ENCODE measurements around the gene IGSF5. TPM values are rescaled to one million over a fixed set of nuclear protein-coding genes. Genes with fewer than 3 reads are reported as not detected.
A peak's percentile ranks its signal among the peaks of the same experiment; 100 is the strongest.

Gene IGSF5
- total and polyA plus RNA-seq, 9 of the 15 experiments (the other 6 are each of a cell fraction or from before 2014, with no cell fraction given): not detected

- TF ChIP-seq HINFP (tag; conservative IDR thresholded peaks at IDR 0.05; ENCODE audit: low read depth) (no peak), KLF13 (tag; IDR thresholded peaks at IDR 0.05; ENCODE audit: borderline replicate concordance, low read depth) (no peak), SMAD4 (CRISPR knock-in tag; conservative IDR thresholded peaks at IDR 0.05) (no peak), JUND (IDR thresholded peaks at IDR 0.05; ENCODE audit: borderline replicate concordance, low read depth, low read length) (no peak), JUND (tag; IDR thresholded peaks at IDR 0.05; ENCODE audit: borderline replicate concordance, low read depth, low read length) (no peak)
Measured at GRCh38 chr21:39781331-39781730, 36.3 kb downstream of the IGSF5 start (continued).

- Histone ChIP-seq H3K9me3 (replicated peaks; ENCODE audit: control insufficient read depth, insufficient read depth, low read depth, low read length) (no peaks in the 10 kb centered on the region), H3K4me1 (replicated peaks in 1 of 2; ENCODE audit: control insufficient read depth in 2 of 2, insufficient read depth in 2 of 2, low read length in 2 of 2) (no peaks in the 10 kb centered on the region), H3K79me2 (ENCODE audit: control insufficient read depth, insufficient read depth, low read length) (no peaks in the 10 kb centered on the region), H4K20me1 (replicated peaks; ENCODE audit: control insufficient read depth, insufficient read depth, low read length) (no peaks in the 10 kb centered on the region), H3K27ac (ENCODE audit: extremely low read depth, low read depth, low read length) (no peak overlapping the region), H3K4me2 (ENCODE audit: insufficient read depth, low read length) (no peak overlapping the region), H2AFZ (ENCODE audit: low read depth, low read length) (no peak overlapping the region), H3K9me1 (ENCODE audit: control insufficient read depth, insufficient read depth, low read length) (no peaks in the 10 kb centered on the region), H3K27me3 (ENCODE audit: control insufficient read depth in 2 of 2, insufficient read depth in 2 of 2, low read length in 2 of 2) (no peaks in the 10 kb centered on the region), H3K4me3 (no peak overlapping the region), H3K36me3 (ENCODE audit: control insufficient read depth, insufficient read depth, low read length) (no peaks in the 10 kb centered on the region), H3K9ac (ENCODE audit: insufficient read depth in 1 of 2, low read depth in 2 of 2, low read length in 2 of 2) (no peak overlapping the region)
- ChIA-PET CTCF (ENCODE audit: low intra/inter-chr PET ratio) (interaction anchor here (1.4 kb wide), 1 partner anchor 332 kb away, joined by 4 read pairs; no protein-coding TSS in a partner anchor), POLR2A (interaction anchor here (1.0 kb wide), 1 partner anchor 18 kb away, joined by 3 read pairs; no protein-coding TSS in a partner anchor)
- peak; percentile 28 to 75 (median 51) for DNase-seq (ENCODE audit: extremely low read depth in 1 of 4, low spot score in 3 of 4)
- intact Hi-C loops (cut with micrococcal nuclease): loop anchor here (1.0 to 10.0 kb wide), 3 partner anchors 79 to 332 kb away; partner anchors contain the start of gene PCP4
- no TSS peak for BruUV-seq (replicated peaks)
- 1% methylated on average over 9 of the region's 9 CpGs for WGBS (ENCODE audit: insufficient coverage, low coverage, missing lambda C conversion rate)
- in situ Hi-C loops (cut with MboI): no loop called here
- FAIRE-seq: peak; percentile 91
- peak; percentile 99 for ATAC-seq
- TF ChIP-seq, protein P1, sequence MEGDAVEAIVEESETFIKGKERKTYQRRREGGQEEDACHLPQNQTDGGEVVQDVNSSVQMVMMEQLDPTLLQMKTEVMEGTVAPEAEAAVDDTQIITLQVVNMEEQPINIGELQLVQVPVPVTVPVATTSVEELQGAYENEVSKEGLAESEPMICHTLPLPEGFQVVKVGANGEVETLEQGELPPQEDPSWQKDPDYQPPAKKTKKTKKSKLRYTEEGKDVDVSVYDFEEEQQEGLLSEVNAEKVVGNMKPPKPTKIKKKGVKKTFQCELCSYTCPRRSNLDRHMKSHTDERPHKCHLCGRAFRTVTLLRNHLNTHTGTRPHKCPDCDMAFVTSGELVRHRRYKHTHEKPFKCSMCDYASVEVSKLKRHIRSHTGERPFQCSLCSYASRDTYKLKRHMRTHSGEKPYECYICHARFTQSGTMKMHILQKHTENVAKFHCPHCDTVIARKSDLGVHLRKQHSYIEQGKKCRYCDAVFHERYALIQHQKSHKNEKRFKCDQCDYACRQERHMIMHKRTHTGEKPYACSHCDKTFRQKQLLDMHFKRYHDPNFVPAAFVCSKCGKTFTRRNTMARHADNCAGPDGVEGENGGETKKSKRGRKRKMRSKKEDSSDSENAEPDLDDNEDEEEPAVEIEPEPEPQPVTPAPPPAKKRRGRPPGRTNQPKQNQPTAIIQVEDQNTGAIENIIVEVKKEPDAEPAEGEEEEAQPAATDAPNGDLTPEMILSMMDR (IDR thresholded peaks at IDR 0.05 in 2 of 3, conservative IDR thresholded peaks at IDR 0.05 in 1 of 3; ENCODE audit: insufficient read depth in 2 of 3, low read depth in 1 of 3, low read length in 3 of 3): peak; percentile 89 to 97 (median 95)
- TF ChIP-seq RCOR1 (IDR thresholded peaks at IDR 0.05; ENCODE audit: borderline replicate concordance in 1 of 2, low read depth in 2 of 2, low read length in 2 of 2): peak in 1 of 2 experiments; percentile 60; a peak in 1 of 4 replicates
- TF ChIP-seq TCFL5 (CRISPR knock-in tag; conservative IDR thresholded peaks at IDR 0.05): no peak
- TF ChIP-seq DEAF1 (CRISPR knock-in tag; IDR thresholded peaks at IDR 0.05): peak; percentile 83
- TF ChIP-seq RAD21 (CRISPR knock-in tag; conservative IDR thresholded peaks at IDR 0.05 in 1 of 2, IDR thresholded peaks at IDR 0.05 in 1 of 2): peak; percentile 92 to 95
- 0 out of 2 replicates have a peak, but pooled peaks have one; percentile 18 for TF ChIP-seq CXXC5 (CRISPR knock-in tag; IDR thresholded peaks at IDR 0.05)
Measured at GRCh38 chr21:39788383-39788782, 43.4 kb downstream of the IGSF5 start.
